H9 (cell line): ENCODE data around the gene CDKAL1. TPM values are rescaled to one million over a fixed set of nuclear protein-coding genes. Genes with fewer than 3 reads are reported as not detected.
A peak's percentile ranks its signal among the peaks of the same experiment; 100 is the strongest.

Experiments used
- DNase-seq: peaks from one replicate; pipeline ENCODE4 v3.0.0-alpha.2; 2017
- H2AFZ ChIP-seq: one replicate; pipeline ENCODE4 v1.6.1; 2013; ENCODE audit warnings: mild to moderate bottlenecking, low read length, control low read depth, moderate library complexity
- H2AK5ac ChIP-seq: 2 replicates; pipeline ENCODE4 v1.6.1; 2013; ENCODE audit warnings: low read length, control low read depth, mixed read lengths; ENCODE audit not compliant: insufficient read length
- H2BK120ac ChIP-seq: one replicate; pipeline ENCODE4 v1.6.1; 2013; ENCODE audit warnings: low read depth, mild to moderate bottlenecking, low read length, control low read depth, inconsistent platforms; ENCODE audit not compliant: poor library complexity, severe bottlenecking
- H2BK12ac ChIP-seq: 2 replicates; pipeline ENCODE4 v1.6.1; 2013; ENCODE audit warnings: low read length, control low read depth, mixed read lengths, low read depth; ENCODE audit not compliant: insufficient read length
- H2BK15ac ChIP-seq: 2 replicates; pipeline ENCODE4 v1.6.1; 2013; ENCODE audit warnings: low read depth, low read length, control low read depth
- H2BK20ac ChIP-seq: one replicate; pipeline ENCODE4 v1.6.1; 2013; ENCODE audit warnings: low read depth, mild to moderate bottlenecking, low read length, control low read depth, inconsistent platforms; ENCODE audit not compliant: poor library complexity, severe bottlenecking
- H2BK5ac ChIP-seq: 2 replicates; pipeline ENCODE4 v1.6.1; 2013; ENCODE audit warnings: low read length, control low read depth, mixed read lengths; ENCODE audit not compliant: insufficient read length
- H3K14ac ChIP-seq: 2 replicates; pipeline ENCODE4 v1.6.1; 2013; ENCODE audit warnings: low read length, control low read depth; ENCODE audit not compliant: insufficient read depth
- H3K18ac ChIP-seq: 2 replicates; pipeline ENCODE4 v1.6.1; 2013; ENCODE audit warnings: low read depth, mild to moderate bottlenecking, mixed read lengths, low read length, control low read depth; ENCODE audit not compliant: insufficient read length
- H3K23ac ChIP-seq: 2 replicates; pipeline ENCODE4 v1.6.1; 2013; ENCODE audit warnings: low read length, control low read depth, mixed read lengths, low read depth; ENCODE audit not compliant: insufficient read length
- H3K23me2 ChIP-seq: 2 replicates; pipeline ENCODE4 v1.6.1; 2013; ENCODE audit warnings: low read depth, mild to moderate bottlenecking, mixed read lengths, low read length, control low read depth; ENCODE audit not compliant: insufficient read length, poor library complexity, severe bottlenecking
- H3K27ac ChIP-seq: 2 replicates; pipeline ENCODE4 v1.5.1; 2013; ENCODE audit warnings: low read length, control low read depth, mixed read lengths, low read depth; ENCODE audit not compliant: insufficient read length
- H3K27me3 ChIP-seq: 2 replicates; pipeline ENCODE4 v1.6.1; 2013; ENCODE audit warnings: low read length, control low read depth, inconsistent platforms; ENCODE audit not compliant: insufficient read depth
- H3K4ac ChIP-seq: 2 replicates; pipeline ENCODE4 v1.6.1; 2013; ENCODE audit warnings: low read depth, mild to moderate bottlenecking, control low read depth, inconsistent platforms, low read length, moderate library complexity
- H3K4me1 ChIP-seq: 2 replicates; pipeline ENCODE4 v1.6.1; 2013; ENCODE audit warnings: low read length, control low read depth, inconsistent platforms; ENCODE audit not compliant: insufficient read depth
- H3K4me2 ChIP-seq: 2 replicates; pipeline ENCODE4 v1.6.1; 2013; ENCODE audit warnings: low read length, control low read depth, mixed read lengths; ENCODE audit not compliant: insufficient read length, insufficient read depth
- H3K56ac ChIP-seq: 2 replicates; pipeline ENCODE4 v1.6.1; 2013; ENCODE audit warnings: low read depth, mild to moderate bottlenecking, mixed read lengths, low read length, control low read depth; ENCODE audit not compliant: insufficient read length
- H3K79me1 ChIP-seq: 2 replicates; pipeline ENCODE4 v1.6.1; 2013; ENCODE audit warnings: low read depth, mild to moderate bottlenecking, moderate library complexity, low read length, control low read depth, inconsistent platforms; ENCODE audit not compliant: insufficient read depth, poor library complexity, severe bottlenecking
- H3K79me2 ChIP-seq: 2 replicates; pipeline ENCODE4 v1.6.1; 2013; ENCODE audit warnings: low read length, control low read depth, inconsistent platforms; ENCODE audit not compliant: insufficient read depth
- H3K9ac ChIP-seq: 2 replicates; pipeline ENCODE4 v1.6.1; 2013; ENCODE audit warnings: low read length, control low read depth, mixed read lengths; ENCODE audit not compliant: insufficient read length; ENCODE audit errors: extremely low read depth
- H3K9me3 ChIP-seq: one replicate; pipeline ENCODE4 v1.6.1; 2013; ENCODE audit warnings: low read depth, low read length, inconsistent platforms; ENCODE audit not compliant: control insufficient read depth
- H3T11ph ChIP-seq: one replicate; pipeline ENCODE4 v1.6.1; 2013; ENCODE audit warnings: mild to moderate bottlenecking, low read length, control low read depth, inconsistent platforms
- H4K20me1 ChIP-seq: one replicate; pipeline ENCODE4 v1.6.1; 2013; ENCODE audit not compliant: control insufficient read depth, insufficient read length, insufficient read depth
- H4K5ac ChIP-seq: 2 replicates; pipeline ENCODE4 v1.6.1; 2013; ENCODE audit warnings: low read depth, mild to moderate bottlenecking, mixed read lengths, low read length, control low read depth; ENCODE audit not compliant: insufficient read length
- H4K8ac ChIP-seq: replicated peaks from 2 replicates; pipeline ENCODE4 v1.6.1; 2013; ENCODE audit warnings: low read length, control low read depth, mixed read lengths, low read depth; ENCODE audit not compliant: insufficient read length
- H4K91ac ChIP-seq: 2 replicates; pipeline ENCODE4 v1.6.1; 2013; ENCODE audit warnings: low read depth, mild to moderate bottlenecking, moderate library complexity, mixed read lengths, low read length, control low read depth; ENCODE audit not compliant: insufficient read length
- H3K27ac Mint-ChIP-seq, 3 experiments: 2 replicates in 2 of 3; 3 replicates in 1 of 3; pipeline ENCODE4 v1.8.0; 2020 to 2021; ENCODE audit warnings: mixed read lengths in 3 of 3, mild to moderate bottlenecking in 1 of 3, moderate library complexity in 1 of 3
- H3K27me3 Mint-ChIP-seq: 2 replicates; pipeline ENCODE4 v1.8.0; 2021; ENCODE audit warnings: low read depth, mild to moderate bottlenecking, moderate library complexity, mixed read lengths
- H3K36me3 Mint-ChIP-seq, 3 experiments: 2 replicates in 2 of 3; 3 replicates in 1 of 3; pipeline ENCODE4 v1.8.0; 2020 to 2021; ENCODE audit warnings: low read depth in 3 of 3, mixed read lengths in 3 of 3; ENCODE audit not compliant: insufficient read depth in 1 of 3
- H3K4me1 Mint-ChIP-seq, 2 experiments: 2 replicates each; pipeline ENCODE4 v1.8.0; 2020; ENCODE audit warnings: mixed read lengths in 2 of 2
- H3K4me3 Mint-ChIP-seq, 2 experiments: 2 replicates in 1 of 2; 3 replicates in 1 of 2; pipeline ENCODE4 v1.8.0; 2020 to 2021; ENCODE audit warnings: mild to moderate bottlenecking in 2 of 2, mixed read lengths in 2 of 2, moderate library complexity in 1 of 2
- H3K9me3 Mint-ChIP-seq, 2 experiments: 2 replicates in 1 of 2; 3 replicates in 1 of 2; pipeline ENCODE4 v1.8.0; 2020; ENCODE audit warnings: mild to moderate bottlenecking in 2 of 2, mixed read lengths in 2 of 2, moderate library complexity in 1 of 2
- CTCF ChIP-seq: fragments of 200-600 bp; sonication (generic); conservative IDR thresholded peaks from 3 replicates; pipeline ENCODE4 v1.8.0; 2021; ENCODE audit warnings: antibody characterized with exemption, mild to moderate bottlenecking
- WGBS: extraction: QIAGEN DNeasy Blood & Tissue Kit; methylation state at CpG from one replicate; pipeline ENCODE4 v1.1.7; 2013; ENCODE audit warnings: missing lambda C conversion rate, low lambda C conversion rate, mixed read lengths; ENCODE audit not compliant: insufficient read length; ENCODE audit errors: extremely low coverage; 5-methylcytosine and 5-hydroxymethylcytosine counted together
- total RNA-seq: library from RNA; stranded (reverse); gene quantifications from 2 replicates; pipeline ENCODE4 v1.2.1, GENCODE V29; 2021

Gene CDKAL1
- total RNA-seq, 1 experiment from 2014 or later: 23.0 TPM

- H3K23ac ChIP-seq: no peak overlapping the region
- H3K4me3 Mint-ChIP-seq: no peak overlapping the region
- no peak overlapping the region for H2BK120ac ChIP-seq
- H2BK12ac ChIP-seq: no peak overlapping the region
- H3K27ac Mint-ChIP-seq: peak overlapping the region; percentile 11 to 78 (median 55); a peak in 3 of 7 replicates
- H3T11ph ChIP-seq: no peak overlapping the region
- no peaks in the 10 kb centered on the region; a peak in 1 of 5 replicates for H3K9me3 Mint-ChIP-seq
- H2BK5ac ChIP-seq: no peak overlapping the region
- H2AK5ac ChIP-seq: no peak overlapping the region
- H2BK20ac ChIP-seq: no peak overlapping the region
- H3K14ac ChIP-seq: no peak overlapping the region
- H3K56ac ChIP-seq: no peak overlapping the region
- H3K79me1 ChIP-seq: no peaks in the 10 kb centered on the region
- no peak overlapping the region for H4K5ac ChIP-seq
- no peak overlapping the region for H3K9ac ChIP-seq
- no peak overlapping the region for H3K27ac ChIP-seq
- peaks cover 0 to 3% (median 0%) of the 10 kb centered on the region in 3 experiments; a peak in 3 of 7 replicates for H3K36me3 Mint-ChIP-seq
- H3K9me3 ChIP-seq: no peaks in the 10 kb centered on the region
- no peak overlapping the region for H3K4me2 ChIP-seq
- H4K91ac ChIP-seq: no peak overlapping the region
- H3K23me2 ChIP-seq: no peaks in the 10 kb centered on the region
- peaks cover 6% of the 10 kb centered on the region; the same call in 1 of the 2 replicates for H3K4me1 ChIP-seq
- H3K79me2 ChIP-seq: no peaks in the 10 kb centered on the region
- H3K27me3 Mint-ChIP-seq: no peaks in the 10 kb centered on the region
- peak; percentile 32 for DNase-seq
- WGBS: no CpG with 5 or more reads among the region's 8 CpGs
- H2AFZ ChIP-seq: no peak overlapping the region
- TF ChIP-seq CTCF: no peak
- H4K20me1 ChIP-seq: no peaks in the 10 kb centered on the region
- no peaks in the 10 kb centered on the region for H3K27me3 ChIP-seq
- H3K4ac ChIP-seq: no peak overlapping the region
- no peak overlapping the region for H2BK15ac ChIP-seq
- H3K4me1 Mint-ChIP-seq: peaks cover 21 to 28% of the 10 kb centered on the region in 2 experiments
- H4K8ac ChIP-seq: no peak overlapping the region
- no peak overlapping the region for H3K18ac ChIP-seq
These were observed 299.7 kb downstream of the CDKAL1 start for GRCh38 chr6:20833881-20834515.
